Activated effector memory CD4-positive, alpha-beta T cell treated with anti-CD3 and anti-CD28 coated beads, Interleukin-2, amount 50 U/mL, for 16 hours (primary cell): ENCODE measurements around the gene BACH2.

ENCODE experiments used
- DNase-seq: peaks from one replicate; pipeline ENCODE4 v3.0.0-alpha.2; 2020

BACH2 gene

GRCh38 chr6:89954721-89955148 is 341.9 kb downstream of the BACH2 start:
- DNase-seq = no peak

DNA sequence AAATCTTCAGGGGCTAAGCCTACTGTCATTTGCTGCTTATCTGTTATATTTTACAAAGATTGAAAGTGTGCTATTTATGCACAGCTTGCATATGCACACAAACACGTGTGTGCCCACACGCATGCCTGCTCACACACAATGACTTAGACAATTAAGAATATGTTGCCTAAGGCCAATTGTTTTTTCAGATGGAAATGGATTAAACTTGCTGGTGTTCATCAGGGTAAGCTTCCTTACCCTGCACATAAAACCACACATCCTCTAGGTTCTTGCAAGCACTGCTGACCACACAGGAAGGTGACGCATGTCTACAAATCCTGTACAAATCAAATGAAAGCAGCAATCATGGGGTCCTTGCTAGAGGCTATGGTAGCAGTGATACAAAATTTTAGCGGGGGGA is 344.0 kb downstream of the BACH2 start:
- DNase-seq = peak; percentile 75

GRCh38 chr6:89952105-89952671 is 344.5 kb downstream of the BACH2 start:
- no peak for DNase-seq

GRCh38 chr6:89951574-89952104 is 345.0 kb downstream of the BACH2 start:
- no peak for DNase-seq

- no peak for DNase-seq
Measured at GRCh38 chr6:89950879-89951391, 345.7 kb downstream of the BACH2 start.

GRCh38 chr6:89950446-89950845 is 346.2 kb downstream of the BACH2 start:
- DNase-seq = no peak

- no peak for DNase-seq
Measured at GRCh38 chr6:89948876-89949275, 347.8 kb downstream of the BACH2 start.

- DNase-seq = no peak
Measured at GRCh38 chr6:89944826-89945407, 351.7 kb downstream of the BACH2 start.

DNA sequence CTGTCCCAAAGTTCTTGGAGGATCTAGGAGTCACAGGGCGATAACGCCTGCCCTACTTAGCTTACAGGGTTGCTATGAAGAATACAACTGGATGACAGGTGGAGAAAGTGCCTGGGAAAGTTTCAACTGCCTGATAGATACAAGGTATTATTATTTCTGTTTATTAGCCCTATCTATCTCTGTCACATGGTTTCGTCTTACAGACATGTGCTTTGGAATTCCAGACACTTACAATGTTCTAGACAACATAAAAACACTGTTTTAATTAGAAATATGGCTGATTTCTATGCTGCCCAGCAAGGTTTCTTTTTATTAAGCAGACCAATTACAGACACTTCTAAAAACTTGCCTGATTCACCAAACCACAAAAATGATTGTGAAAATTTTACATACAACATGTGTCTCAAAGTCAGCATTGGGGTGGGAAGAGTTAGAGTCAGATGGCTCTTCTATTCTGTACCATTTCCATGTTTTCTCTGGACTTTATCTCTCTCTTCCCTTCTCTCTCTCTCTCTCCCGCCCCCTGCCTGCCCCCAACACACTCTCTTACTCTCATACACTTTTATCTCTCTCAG is 352.4 kb downstream of the BACH2 start:
- no peak for DNase-seq

DNA sequence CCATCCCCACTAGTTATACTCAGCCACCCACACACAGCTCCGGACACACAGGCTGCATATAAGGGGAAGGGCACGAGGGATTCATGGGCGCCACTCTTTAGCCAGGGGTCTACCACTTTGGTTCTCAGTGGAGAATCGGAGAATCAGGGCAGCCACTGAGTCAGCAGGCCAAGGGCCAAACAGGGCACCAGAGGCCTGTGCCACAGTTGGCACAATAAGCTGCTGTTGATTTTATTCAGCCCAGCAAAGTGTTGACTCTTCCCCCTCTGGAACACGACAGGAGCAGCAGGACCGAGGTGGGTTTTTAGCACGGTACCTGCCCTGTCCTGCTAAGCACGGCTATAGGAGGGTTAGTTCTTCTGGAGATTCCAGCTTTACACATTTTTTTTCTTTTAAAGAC is 354.0 kb downstream of the BACH2 start:
- DNase-seq = no peak

DNA sequence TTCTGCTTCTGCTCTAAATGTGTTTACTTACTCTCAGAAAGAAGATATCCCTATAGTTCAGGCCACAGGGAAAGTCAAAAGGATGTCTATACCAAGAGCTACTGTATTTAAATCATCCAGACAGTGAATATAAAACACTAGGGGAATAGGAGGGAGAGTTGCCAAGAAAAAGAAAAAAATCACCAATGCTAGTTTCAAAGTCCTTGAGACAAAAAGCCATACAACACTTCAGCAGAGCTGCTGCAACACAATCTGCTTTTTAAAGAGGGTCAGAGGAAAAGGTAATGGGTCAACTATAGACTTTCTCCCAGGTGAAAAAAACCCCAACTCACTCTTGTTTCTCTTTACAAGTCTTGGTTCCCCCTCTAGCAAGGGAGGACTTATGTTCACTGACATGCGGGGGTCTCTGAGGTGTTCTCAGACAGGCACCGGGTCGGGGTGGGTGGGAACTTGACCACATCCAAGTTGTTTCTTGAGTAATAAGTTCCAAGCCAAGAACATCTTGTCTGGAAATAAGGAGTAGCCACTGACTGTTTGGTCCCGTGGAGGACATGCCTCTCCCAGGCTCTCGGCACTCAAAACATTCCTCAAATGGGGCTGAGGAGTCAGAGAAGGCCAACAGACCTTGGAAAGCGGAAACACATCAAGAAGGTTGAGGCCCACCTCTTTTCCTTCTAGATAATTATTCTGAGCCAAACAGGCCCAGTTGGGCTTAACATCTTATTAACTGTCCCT is 354.7 kb downstream of the BACH2 start:
- DNase-seq = no peak

GRCh38 chr6:89941031-89941762 is 355.4 kb downstream of the BACH2 start:
- DNase-seq = no peak

DNA sequence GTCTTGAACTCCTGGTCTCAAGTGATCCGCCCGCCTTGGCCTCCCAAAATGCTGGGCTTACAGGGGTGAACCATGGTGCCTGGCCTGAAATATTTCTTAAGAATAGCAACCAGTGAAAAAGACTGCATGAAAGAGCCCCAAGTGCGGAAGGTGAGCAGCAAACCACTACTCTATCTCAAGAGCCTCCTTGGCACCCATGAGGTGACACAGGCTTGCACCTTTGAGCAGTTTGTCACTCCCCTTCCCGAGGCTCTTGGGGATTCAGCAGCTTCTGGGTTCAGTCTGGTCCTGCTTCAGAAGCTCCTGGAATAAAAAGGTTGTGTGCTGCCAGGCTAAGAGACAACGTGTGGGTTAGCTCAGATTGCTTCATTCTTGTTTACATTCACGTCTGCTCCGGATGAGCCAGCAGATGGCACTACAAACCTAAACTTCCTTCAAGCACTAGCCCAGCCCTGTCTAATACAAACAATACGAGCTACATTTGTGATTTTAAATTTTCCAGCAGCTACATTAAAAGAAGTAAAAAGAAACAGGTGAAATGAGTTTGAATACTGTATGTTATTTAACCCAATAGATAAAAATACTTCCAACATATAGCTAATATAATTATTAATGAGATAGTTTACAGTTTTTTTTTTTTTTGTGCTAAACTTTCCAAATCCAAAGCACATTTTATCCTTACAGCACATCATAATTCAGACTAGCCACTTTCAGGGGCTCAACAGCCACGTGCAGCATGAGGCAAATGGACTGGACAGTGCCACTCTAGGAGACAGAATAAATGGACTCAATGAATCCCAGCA is 356.2 kb downstream of the BACH2 start:
- peak; percentile 83 for DNase-seq

GRCh38 chr6:89939144-89939543 is 357.5 kb downstream of the BACH2 start:
- no peak for DNase-seq

GRCh38 chr6:89938014-89938413 is 358.6 kb downstream of the BACH2 start:
- DNase-seq = no peak

DNA sequence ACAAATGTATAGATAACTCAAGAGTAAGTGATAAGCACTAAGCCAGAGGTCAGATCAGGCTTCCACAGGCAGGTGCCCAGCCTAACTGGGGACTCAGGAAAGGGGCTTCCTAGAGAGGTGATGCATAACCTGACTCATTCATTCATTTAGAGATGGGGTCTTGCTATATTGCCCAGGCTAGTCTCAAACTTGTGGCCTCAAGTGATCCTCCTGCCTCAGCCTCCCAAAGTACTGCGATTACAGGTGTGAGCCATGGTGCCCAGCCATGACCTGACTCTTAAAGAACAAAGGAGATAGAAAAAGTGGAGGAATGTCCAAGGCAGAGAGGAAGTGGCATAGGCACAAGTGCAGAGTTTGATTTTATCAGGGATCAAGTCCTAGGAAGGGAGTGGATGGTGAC is 360.5 kb downstream of the BACH2 start:
- no peak for DNase-seq

DNA sequence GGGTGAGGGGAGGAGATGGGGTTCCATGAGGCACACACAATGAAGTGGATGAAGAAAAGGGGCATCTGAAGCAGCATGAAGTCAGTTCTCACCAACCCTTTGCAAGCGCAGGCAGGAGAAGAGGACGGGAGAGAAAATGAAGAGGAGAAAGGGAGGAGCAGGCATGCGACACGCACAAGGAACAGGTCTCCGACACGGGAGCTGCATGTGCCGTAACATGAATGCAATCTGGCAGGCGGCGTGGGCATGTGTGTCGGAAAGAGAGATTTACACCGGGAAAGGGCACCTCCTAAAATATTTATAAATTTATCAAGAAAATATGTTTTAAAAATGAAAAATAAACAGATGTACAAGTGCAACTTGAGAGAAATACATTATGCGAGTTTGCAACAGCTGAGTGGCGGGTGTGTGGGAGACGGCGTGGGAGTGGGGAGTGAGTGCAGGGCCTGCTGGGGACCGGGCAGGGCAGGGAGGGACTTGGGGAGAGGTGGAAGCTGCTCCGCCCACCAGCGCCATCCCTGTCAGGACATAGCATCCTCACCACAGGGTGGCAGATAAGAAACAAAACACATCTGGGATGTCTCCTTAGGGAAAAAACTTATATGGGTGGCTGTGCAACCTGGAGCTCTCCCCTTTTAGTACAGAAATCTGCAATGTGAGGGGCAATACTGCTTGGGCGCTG is 361.8 kb downstream of the BACH2 start:
- DNase-seq = no peak

DNA sequence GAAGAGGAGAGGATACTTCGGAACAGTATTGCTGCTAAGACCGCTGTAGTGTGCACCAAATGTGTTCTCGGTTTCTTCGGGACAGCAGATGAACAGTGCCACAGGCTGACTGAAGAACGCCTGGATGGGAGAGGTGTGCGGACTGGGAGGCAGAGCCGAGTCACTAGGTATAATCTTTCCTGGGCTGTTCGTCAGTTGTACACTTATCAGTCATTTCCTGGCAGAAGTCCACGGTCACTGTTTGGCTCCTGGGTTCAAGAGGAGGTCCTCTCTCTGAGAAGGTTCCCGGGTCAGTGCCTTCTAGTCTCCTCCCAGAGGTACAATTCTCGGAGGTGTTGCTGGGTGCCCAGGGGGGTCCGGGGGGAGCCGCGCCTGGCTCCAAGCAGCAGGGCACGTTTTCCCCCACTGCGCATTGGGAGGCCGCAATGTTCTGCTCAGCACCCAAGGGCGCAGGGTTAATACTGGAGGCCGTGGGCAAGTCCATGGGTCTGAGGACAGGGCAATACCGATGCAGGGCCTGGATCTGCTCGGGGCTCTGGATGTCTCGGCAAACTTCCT is 364.3 kb downstream of the BACH2 start:
- DNase-seq = no peak

GRCh38 chr6:89930789-89931188 is 365.9 kb downstream of the BACH2 start:
- no peak for DNase-seq

DNA sequence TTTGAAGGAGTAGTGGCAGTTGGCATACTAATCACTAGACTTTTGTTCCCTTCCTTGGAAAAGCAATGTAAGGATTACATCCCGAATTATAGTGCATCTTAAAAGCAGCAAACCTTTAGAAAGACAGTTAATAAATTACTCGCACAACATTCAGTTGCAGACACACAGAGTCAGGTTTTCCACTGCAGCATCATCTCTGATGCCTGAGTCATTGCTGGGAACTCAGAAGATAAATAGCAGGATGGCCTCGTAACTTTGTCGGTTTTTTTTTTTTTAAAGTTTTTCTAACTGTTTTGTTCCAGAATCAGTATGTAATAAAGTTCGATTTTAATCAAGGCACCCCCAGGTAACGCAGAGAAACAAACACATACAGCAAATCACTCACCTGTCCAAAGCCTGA is 368.0 kb downstream of the BACH2 start:
- DNase-seq = no peak
